T-helper 22 cell (primary cell): ENCODE data around the gene CDK5RAP1.
"Not testable (repeated sequence)": the region's sequence is repeated elsewhere in the genome, so short reads cannot be mapped to it uniquely, and the experiment has no call there.

Experiments
- DNase-seq: peaks from one replicate; pipeline ENCODE4 v3.0.0-alpha.2; 2020; ENCODE audit warnings: low read depth

The CDK5RAP1 gene

DNA sequence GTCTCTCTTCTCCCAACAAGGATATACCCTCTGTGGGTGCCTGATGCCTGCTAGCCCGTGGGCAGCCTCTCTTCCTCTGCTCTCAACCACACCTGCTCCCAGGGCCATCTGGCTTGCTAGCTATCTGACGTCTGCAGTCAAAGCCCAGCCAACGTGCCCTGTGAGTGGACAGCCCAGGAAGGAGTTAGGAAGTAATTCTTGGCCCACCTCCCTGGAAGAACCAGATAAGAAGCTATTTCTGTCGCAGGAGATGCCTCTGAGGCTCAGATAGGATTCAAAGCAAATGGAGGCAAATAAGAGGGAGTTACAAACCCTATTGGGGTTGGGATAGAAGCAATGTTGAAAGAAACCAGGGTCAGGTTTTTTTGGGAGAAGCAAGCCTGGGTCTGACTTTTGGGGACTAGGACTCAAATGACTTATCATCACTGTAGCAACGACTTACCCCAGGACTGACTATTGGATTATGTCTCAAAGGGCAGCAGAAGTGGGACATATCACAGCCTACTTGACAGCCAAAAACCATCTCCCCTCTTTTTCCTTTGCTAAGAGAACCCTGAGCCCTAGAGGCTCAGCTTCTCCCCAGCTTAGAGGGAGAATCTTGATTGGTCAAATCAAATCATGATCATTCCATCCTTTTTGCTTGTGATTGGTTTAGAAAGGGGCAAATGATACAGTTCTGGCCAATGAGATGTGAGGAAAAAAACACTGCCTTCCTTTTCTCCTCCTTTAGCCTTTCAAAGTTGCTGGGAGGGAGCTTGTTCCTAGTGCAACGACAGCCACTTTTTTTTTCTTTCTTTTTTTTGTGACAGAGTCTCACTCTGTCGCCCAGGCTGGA, 18.0 kb upstream of the CDK5RAP1 start:
- DNase-seq = no peak

DNA sequence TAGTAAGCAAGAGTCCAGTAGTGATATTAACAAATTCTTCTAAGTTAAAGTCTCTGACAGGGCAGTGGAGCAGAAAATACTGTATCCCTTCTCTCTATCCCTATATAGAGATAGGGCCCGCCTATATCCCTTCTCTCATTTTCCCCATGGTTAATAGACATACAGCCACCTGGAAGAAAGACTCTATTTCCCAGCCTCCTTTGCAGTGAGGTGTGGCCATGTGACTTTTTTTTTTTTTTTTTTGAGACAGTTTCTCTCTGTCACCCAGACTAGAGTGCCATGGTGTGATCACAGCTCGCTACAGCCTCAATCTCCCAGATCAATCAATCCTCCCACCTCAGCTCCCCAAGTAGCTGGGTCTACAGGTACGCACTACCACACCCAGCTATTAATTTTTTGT, 16.7 kb upstream of the CDK5RAP1 start:
- DNase-seq = no peak

DNA sequence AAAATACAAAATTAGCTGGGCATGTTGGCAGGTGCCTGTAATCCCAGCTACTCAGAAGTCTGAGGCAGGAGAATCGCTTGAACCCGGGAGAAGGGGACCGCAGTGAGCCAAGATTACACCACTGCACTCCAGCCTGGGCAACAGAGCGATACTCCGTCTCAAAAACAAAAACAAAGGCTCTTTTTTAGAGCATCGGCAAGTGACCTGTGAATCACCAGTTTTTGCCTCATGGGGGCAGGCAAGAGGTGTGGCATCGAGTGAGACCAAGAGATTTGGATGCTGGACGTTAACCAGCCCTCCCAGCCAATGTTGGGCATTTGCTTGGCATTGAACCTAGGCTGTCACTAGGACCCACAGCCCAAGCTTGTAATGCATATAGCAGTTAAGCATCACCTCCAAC, 14.6 kb upstream of the CDK5RAP1 start:
- DNase-seq = no peak

GRCh38 chr20:33412484-33412838, 11.1 kb upstream of the CDK5RAP1 start:
- DNase-seq = no peak

DNA sequence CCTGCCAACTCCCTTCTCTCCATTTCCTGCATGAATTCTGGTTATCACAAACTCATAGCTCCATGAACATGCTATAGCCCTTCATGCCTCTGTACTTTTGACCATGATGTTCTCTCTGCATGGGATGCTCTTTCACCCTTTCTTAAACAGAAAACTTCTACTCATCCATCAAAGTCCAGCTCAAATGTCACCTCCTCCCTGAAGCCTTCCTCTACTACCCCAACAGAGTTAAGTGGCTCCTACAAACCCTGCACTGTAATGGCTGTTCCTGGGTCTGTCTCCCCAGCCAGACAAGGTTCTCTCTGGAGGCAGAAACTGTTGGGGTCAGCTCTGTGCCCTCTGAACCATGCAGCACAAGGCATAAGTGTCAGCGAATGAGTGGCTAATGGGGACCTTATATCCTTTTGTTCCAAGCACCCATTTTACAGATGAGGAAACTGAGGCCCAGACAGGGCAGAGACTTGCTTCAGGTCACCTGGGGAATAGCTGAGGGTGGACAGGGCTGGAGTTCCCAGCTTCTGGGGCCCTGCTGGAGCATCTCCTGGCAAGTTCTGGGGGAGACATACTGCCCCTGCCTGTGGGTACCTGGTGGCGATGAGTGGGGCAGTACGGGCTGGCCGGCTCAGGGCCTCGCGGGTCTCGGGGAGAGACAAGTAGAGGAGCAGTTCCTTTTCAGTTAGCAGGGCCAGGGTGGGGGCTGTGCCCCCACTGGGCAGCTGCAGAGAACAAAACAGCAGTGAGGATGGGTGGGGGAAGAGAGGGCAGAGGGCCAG, 10.6 kb upstream of the CDK5RAP1 start:
- DNase-seq = no peak

DNA sequence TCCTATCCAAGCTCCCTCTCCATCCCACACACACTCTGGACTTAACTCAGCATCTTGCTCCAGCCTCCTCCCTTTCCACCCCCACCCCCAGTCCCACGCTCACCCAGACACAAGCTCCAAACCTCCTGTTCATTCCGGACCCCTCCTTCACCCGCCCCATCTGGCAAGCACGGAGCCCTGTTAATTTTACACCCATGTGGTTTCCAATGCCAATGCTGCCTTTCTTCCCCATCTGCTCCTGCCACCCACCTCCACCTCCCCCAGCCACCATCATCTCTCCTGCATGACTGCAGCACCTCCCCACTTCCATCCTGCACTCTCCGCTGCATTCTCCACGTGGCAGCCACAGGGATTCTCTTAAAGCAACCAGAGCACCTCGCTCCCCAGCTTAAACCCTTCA, 9.9 kb upstream of the CDK5RAP1 start:
- DNase-seq = no peak

DNA sequence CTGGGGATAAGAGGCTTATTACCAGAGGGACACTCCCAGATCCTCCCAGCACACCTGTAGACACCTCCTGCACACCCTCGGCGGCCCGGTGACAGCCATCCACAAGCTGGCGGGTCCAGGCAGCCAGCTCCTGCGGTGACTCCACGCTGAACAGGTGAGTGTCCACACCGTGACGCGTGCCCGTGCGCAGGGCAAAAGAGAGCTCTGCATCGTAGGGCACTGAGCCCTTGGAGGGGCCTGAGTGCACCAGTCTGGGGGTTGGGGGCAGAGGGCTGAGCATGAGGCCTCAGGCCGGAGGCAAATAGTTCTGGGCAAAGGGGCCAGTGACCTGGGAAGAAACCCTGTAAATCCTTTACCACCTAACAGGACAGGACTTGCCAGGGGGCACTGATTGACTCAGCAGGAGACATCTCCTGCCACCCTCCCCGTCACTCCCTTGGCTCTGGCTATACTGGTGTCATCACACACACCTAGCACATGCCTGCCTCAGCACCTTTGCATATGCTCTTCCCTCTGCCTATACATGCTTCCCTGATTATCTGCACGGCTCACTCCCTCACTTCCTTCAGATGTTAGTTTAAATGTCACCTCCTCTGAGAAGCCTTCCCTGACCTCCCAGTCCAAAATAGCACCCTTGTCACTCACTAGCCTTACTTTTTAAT, 8.9 kb upstream of the CDK5RAP1 start:
- DNase-seq = no peak

DNA sequence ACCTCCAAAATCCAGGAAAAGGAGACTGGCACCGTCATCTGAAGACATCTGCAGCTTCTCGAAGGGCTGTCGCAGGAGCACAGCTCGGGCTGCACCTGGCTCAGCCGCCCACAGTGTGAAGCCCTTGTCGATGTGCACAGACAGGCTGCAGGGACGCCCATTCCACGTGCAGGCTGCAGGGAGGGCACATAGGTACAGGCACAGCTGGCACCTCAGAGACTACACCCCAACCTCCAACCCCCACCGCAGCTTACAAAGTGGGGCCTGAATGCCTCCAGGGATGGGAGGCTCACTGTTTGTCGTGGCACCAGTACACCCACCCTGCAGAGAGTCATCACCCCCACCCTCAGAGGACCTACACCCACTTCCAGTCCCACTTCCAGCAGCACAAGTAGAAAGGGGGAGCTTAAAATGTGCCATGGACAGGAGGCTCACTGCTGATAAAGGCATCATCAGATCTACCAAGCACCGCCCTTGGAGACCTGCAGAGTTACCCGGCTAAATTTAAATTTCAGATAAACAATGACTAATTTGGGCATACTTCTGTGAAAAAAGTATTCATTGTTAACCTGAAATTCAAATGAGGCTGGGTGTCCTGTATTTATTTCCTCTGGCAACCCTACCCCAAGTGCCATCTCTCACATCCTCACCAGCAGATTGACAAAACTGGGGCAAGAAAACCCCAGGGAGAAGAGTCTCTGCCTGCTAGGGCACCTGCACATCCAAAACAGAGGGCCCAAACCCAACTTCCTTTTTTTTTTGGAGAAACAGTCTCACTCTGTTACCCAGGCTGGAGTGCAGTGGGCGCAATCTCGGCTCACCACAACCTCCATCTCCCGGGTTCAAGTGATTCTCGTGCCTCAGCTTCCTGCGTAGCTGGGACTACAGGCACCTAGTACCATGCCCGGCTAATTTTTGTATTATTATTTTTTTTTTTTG, 7.7 kb upstream of the CDK5RAP1 start:
- DNase-seq = no peak

- no peak for DNase-seq
Observed at GRCh38 chr20:33408313-33408712, 7.0 kb upstream of the CDK5RAP1 start.

GRCh38 chr20:33407796-33408195, 6.5 kb upstream of the CDK5RAP1 start:
- DNase-seq = no peak

DNA sequence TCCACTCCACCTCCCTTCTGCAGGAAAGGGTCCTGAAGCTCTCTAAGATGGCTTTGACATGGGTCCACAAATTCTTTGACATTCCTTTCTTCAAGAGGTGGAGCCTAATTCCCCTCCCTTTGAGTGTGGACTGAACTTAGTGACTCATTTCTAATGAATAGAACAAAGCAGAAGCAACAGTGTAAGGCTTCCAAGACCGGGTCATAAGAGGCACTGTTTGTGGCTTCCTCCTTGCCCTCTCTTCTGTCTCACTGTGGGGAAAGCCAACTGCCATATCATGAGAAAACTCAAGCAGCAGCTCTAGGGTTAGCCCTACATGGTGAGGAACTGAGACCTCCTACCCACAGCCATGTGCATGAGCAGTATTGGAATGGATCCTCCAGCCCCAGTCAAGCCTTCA, 5.9 kb upstream of the CDK5RAP1 start:
- no peak for DNase-seq

DNA sequence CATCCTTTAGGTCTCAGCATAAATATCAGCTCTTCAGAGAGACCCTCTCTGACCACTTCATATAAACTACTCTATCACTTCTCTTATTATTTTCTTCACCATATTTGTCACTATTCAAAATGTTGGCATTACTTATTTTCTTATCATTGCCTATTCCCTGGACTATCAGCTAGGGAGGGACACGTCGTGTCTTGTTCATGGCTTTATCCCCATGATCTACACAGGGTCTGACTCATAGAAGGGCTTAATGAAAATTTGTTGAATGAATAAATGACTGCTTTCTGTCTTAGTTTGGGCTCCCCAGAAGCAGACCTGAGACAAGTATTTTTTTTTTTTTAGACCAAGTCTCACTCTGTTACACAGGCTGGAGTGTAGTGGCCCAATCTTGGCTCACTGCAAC, 3.0 kb upstream of the CDK5RAP1 start:
- no peak for DNase-seq

DNA sequence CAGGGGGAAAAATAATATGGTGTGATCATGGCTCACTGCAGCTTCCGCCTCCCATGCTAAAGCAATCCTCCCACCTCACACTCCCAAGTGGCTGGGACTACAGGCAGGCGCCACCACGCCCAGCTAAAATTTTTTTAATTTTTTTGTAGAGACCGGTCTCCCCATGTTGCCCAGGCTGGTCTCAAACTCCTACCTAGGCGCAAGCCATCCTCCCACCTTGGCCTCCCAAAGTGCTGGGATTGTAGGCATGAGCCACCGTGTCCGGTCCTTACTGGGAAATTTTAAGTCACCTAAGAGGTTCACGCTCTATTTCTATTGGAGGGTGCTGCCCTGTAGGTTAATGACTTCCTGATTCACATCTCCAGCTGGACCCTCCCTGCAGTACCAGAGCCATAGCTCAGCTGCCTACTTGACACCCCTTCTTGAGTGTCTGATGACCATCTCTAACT, 626 bp upstream of the CDK5RAP1 start:
- no peak for DNase-seq

GRCh38 chr20:33400812-33401183, 521 bp downstream of the CDK5RAP1 start:
- DNase-seq = no peak

GRCh38 chr20:33399924-33400323, 1.4 kb downstream of the CDK5RAP1 start:
- DNase-seq = no peak

GRCh38 chr20:33394718-33395117, 6.6 kb downstream of the CDK5RAP1 start:
- DNase-seq = no peak

- DNase-seq = no peak
Observed at GRCh38 chr20:33393609-33394008, 7.7 kb downstream of the CDK5RAP1 start.

GRCh38 chr20:33391722-33392415, 9.4 kb downstream of the CDK5RAP1 start:
- no peak for DNase-seq

GRCh38 chr20:33389326-33389725, 12.0 kb downstream of the CDK5RAP1 start:
- not testable (repeated sequence) for DNase-seq

DNA sequence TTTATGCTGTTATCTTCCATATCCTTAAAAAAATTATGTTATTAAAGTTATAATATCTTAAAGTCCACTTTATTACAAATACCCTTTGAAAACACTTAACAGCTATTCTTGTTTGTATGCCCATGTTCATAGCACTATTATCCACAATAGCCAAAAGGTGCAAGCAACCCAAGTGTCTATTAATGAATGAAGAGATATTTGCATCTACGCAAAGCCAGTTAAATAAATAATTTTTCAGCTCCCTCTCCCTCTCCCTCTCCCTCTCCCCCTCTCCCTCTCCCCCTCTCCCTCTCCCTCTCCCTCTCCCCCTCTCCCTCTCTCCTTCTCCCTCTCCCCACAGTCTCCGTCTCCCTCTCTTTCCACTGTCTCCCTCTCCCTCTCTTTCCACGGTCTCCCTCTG, 13.1 kb downstream of the CDK5RAP1 start:
- no peak for DNase-seq

DNA sequence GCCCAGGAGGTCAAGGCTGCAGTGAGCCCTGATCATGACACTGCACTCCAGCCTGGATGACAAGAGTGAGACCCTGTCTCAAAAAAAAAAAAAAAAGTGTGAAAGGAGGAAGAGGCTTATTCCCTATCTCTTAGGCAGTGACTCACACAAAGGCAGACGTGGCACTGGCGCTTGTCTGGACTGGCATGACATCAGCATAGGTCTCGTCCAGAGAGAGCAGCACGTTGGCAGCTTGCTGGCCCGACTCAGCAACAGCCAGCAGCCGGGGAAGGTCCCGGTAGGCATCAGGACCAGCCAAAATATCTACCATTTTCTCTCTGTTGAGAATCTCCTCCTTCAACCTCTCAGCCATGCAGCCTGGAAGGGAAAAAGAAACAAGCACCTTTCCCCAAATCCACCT, 14.1 kb downstream of the CDK5RAP1 start:
- DNase-seq = no peak
